Measurements from ENCODE around the gene VCL. TPM values are rescaled to one million over a fixed set of nuclear protein-coding genes. Genes with fewer than 3 reads are reported as not detected.
A peak's percentile ranks its signal among the peaks of the same experiment; 100 is the strongest.

The VCL gene
- polyA plus RNA-seq, 1 of the 3 experiments (the other 2 are of a cell fraction), result 147 TPM

- CTCF ChIA-PET, result interaction anchor here (0.7 to 1.9 kb wide), 4 partner anchors 10 to 77 kb away, joined by 3 to 4 read pairs (median 3); no protein-coding TSS in a partner anchor
- H3K4me3 ChIP-seq (ENCODE audit: low read depth in 2 of 2, low read length in 1 of 2), result peak overlapping the region; percentile 89 to 97
- H3K9me2 ChIP-seq, result no peaks in the 10 kb centered on the region
- peak overlapping the region; percentile 90 for H3K9ac ChIP-seq
- peaks cover 6 to 12% of the 10 kb centered on the region in 2 experiments; a peak in 3 of 4 replicates for H3K4me1 ChIP-seq (ENCODE audit: control insufficient read depth in 1 of 2, insufficient read depth in 2 of 2, low read depth in 1 of 2, low read length in 1 of 2)
- H4K20me1 ChIP-seq (ENCODE audit: insufficient read depth), result no peaks in the 10 kb centered on the region
- H3K27me3 ChIP-seq (ENCODE audit: insufficient read depth), result no peaks in the 10 kb centered on the region
- DNase-seq, result no peak
- peak overlapping the region; percentile 84 to 89; a peak in 3 of 4 replicates for H3K27ac ChIP-seq (ENCODE audit: low read depth in 2 of 2, low read length in 1 of 2)
- H3K9me3 ChIP-seq, result no peaks in the 10 kb centered on the region
- H3F3A ChIP-seq (replicated peaks; ENCODE audit: insufficient read depth), result peaks cover 3% of the 10 kb centered on the region
- peak overlapping the region; percentile 95 for H2AFZ ChIP-seq (ENCODE audit: low read depth)
- WGBS (ENCODE audit: low lambda C conversion rate), result 22% methylated on average over 5 of the region's 5 CpGs
- H3K79me2 ChIP-seq (ENCODE audit: insufficient read depth), result peaks cover 64% of the 10 kb centered on the region
- no peak for TF ChIP-seq RFX5 (IDR thresholded peaks at IDR 0.05; ENCODE audit: low read length)
- TF ChIP-seq RAD21 (IDR thresholded peaks at IDR 0.05; ENCODE audit: low read length), result no peak
- no peak for TF ChIP-seq JUND (IDR thresholded peaks at IDR 0.05)
- TF ChIP-seq REST (IDR thresholded peaks at IDR 0.05; ENCODE audit: low read depth, low read length), result no peak
- TF ChIP-seq RCOR1 (IDR thresholded peaks at IDR 0.05; ENCODE audit: low read length), result no peak
- TF ChIP-seq NRF1 (IDR thresholded peaks at IDR 0.05; ENCODE audit: low read depth, low read length), result no peak
- H3K4me2 ChIP-seq, result peak overlapping the region; percentile 88
- POLR2A ChIA-PET, result no interaction called here
- H3K36me3 ChIP-seq (replicated peaks in 1 of 2; ENCODE audit: control insufficient read depth in 1 of 2, insufficient read depth in 2 of 2, low read length in 1 of 2), result peaks cover 0 to 8% of the 10 kb centered on the region in 2 experiments
Observed at GRCh38 chr10:74151879-74152722, 154.2 kb downstream of the VCL start.

GRCh38 chr10:74153123-74153522, 155.2 kb downstream of the VCL start:
- no peak overlapping the region for H3K9ac ChIP-seq
- no peak overlapping the region for H2AFZ ChIP-seq (ENCODE audit: low read depth)
- H3K9me2 ChIP-seq, result no peaks in the 10 kb centered on the region
- peaks cover 3% of the 10 kb centered on the region for H3F3A ChIP-seq (replicated peaks; ENCODE audit: insufficient read depth)
- H3K4me2 ChIP-seq, result peak overlapping the region; percentile 39; the same call in 1 of the 2 replicates
- H3K79me2 ChIP-seq (ENCODE audit: insufficient read depth), result peaks cover 54% of the 10 kb centered on the region
- no peaks in the 10 kb centered on the region for H3K27me3 ChIP-seq (ENCODE audit: insufficient read depth)
- no peaks in the 10 kb centered on the region for H3K36me3 ChIP-seq (replicated peaks in 1 of 2; ENCODE audit: control insufficient read depth in 1 of 2, insufficient read depth in 2 of 2, low read length in 1 of 2)
- CTCF ChIA-PET, result interaction anchor here (0.7 to 1.1 kb wide), 3 partner anchors 9 to 61 kb away, joined by 3 read pairs; no protein-coding TSS in a partner anchor
- H4K20me1 ChIP-seq (ENCODE audit: insufficient read depth), result no peaks in the 10 kb centered on the region
- H3K4me3 ChIP-seq (ENCODE audit: low read depth in 2 of 2, low read length in 1 of 2), result no peak overlapping the region; a peak in 1 of 4 replicates
- H3K4me1 ChIP-seq (ENCODE audit: control insufficient read depth in 1 of 2, insufficient read depth in 2 of 2, low read depth in 1 of 2, low read length in 1 of 2), result peaks cover 6 to 12% of the 10 kb centered on the region in 2 experiments; a peak in 3 of 4 replicates
- 85% methylated on average over 4 of the region's 4 CpGs for WGBS (ENCODE audit: low lambda C conversion rate)
- POLR2A ChIA-PET, result no interaction called here
- H3K27ac ChIP-seq (ENCODE audit: low read depth in 2 of 2, low read length in 1 of 2), result no peak overlapping the region
- TF ChIP-seq CTCF (IDR thresholded peaks at IDR 0.05), result peak; percentile 55
- TF ChIP-seq TAF1 (IDR thresholded peaks at IDR 0.05; ENCODE audit: borderline replicate concordance, low read depth, low read length), result no peak
- no peak for TF ChIP-seq MXI1 (IDR thresholded peaks at IDR 0.05; ENCODE audit: low read depth, low read length)
- no peaks in the 10 kb centered on the region for H3K9me3 ChIP-seq
- DNase-seq, result peak; percentile 24

All from SK-N-SH (cell line).